Karpas-422 (cell line): ENCODE results near the gene IGFBP6. TPM values are rescaled to one million over a fixed set of nuclear protein-coding genes. Genes with fewer than 3 reads are reported as not detected.
"Not testable (repeated sequence)": the region's sequence is repeated elsewhere in the genome, so short reads cannot be mapped to it uniquely, and the experiment has no call there.

Experiments
- DNase-seq: peaks from one replicate; pipeline ENCODE4 v3.0.0-alpha.2; 2015
- H2AFZ ChIP-seq: fragments of 200-600 bp; sonication (generic); 2 replicates; pipeline ENCODE4 v1.6.1; 2014; ENCODE audit warnings: antibody characterized with exemption, low read length, mixed read lengths
- H3K27ac ChIP-seq: fragments of 200-600 bp; sonication (generic); 2 replicates; pipeline ENCODE4 v1.5.1; 2014; ENCODE audit warnings: mild to moderate bottlenecking, low read length, moderate library complexity
- H3K27me3 ChIP-seq: fragments of 200-600 bp; sonication (generic); 2 replicates; pipeline ENCODE4 v1.6.1; 2014; ENCODE audit warnings: low read length, mixed read lengths
- H3K36me3 ChIP-seq: fragments of 200-600 bp; sonication (generic); 2 replicates; pipeline ENCODE4 v1.6.1; 2014; ENCODE audit warnings: low read length, mixed read lengths; ENCODE audit not compliant: insufficient read depth
- H3K4me1 ChIP-seq: fragments of 200-600 bp; sonication (generic); 2 replicates; pipeline ENCODE4 v1.6.1; 2014; ENCODE audit warnings: mild to moderate bottlenecking, low read length, mixed read lengths
- H3K4me2 ChIP-seq: fragments of 200-600 bp; sonication (generic); 2 replicates; pipeline ENCODE4 v1.6.1; 2014; ENCODE audit warnings: low read length, low read depth, mild to moderate bottlenecking; ENCODE audit not compliant: poor library complexity, severe bottlenecking
- H3K4me3 ChIP-seq: fragments of 200-600 bp; sonication (generic); 2 replicates; pipeline ENCODE4 v1.5.1; 2014; ENCODE audit warnings: mild to moderate bottlenecking, antibody characterized with exemption, low read length, mixed read lengths
- H3K79me2 ChIP-seq: fragments of 200-600 bp; sonication (generic); 2 replicates; pipeline ENCODE4 v1.6.1; 2014; ENCODE audit warnings: mild to moderate bottlenecking, low read length, mixed read lengths
- H3K9ac ChIP-seq: fragments of 200-600 bp; sonication (generic); 2 replicates; pipeline ENCODE4 v1.6.0; 2014; ENCODE audit warnings: low read length
- H3K9me2 ChIP-seq: fragments of 200-600 bp; sonication (generic), shearing (Covaris generic); replicated peaks from 2 replicates; pipeline ENCODE4 v1.6.0; 2014; ENCODE audit warnings: mild to moderate bottlenecking, low read length, moderate library complexity; ENCODE audit not compliant: insufficient read depth
- H3K9me3 ChIP-seq: fragments of 300-700, 200-600 bp; sonication (generic); 2 replicates; pipeline ENCODE4 v1.6.1; 2014; ENCODE audit warnings: low read length, mixed read lengths
- H4K20me1 ChIP-seq: fragments of 200-600 bp; sonication (generic); 2 replicates; pipeline ENCODE4 v1.6.1; 2014; ENCODE audit warnings: mild to moderate bottlenecking, antibody characterized with exemption, low read length, low read depth; ENCODE audit not compliant: insufficient read depth
- total RNA-seq: library from RNA; depleted of rRNA; stranded (reverse); fragments of >200 nt; shearing (Covaris generic); gene quantifications from 2 replicates; pipeline ENCODE4 v1.2.3, GENCODE V29; 2014; ENCODE audit warnings: low replicate concordance

The IGFBP6 gene
- total RNA-seq, 1 experiment from 2014 or later = not detected

- H3K9me2 ChIP-seq = no peaks in the 10 kb centered on the region
- no peak overlapping the region for H3K9ac ChIP-seq
- H3K9me3 ChIP-seq = no peaks in the 10 kb centered on the region
- H3K27me3 ChIP-seq = no peaks in the 10 kb centered on the region
- no peaks in the 10 kb centered on the region for H3K79me2 ChIP-seq
- H3K4me3 ChIP-seq = no peak overlapping the region
- no peak overlapping the region for H3K27ac ChIP-seq
- no peaks in the 10 kb centered on the region for H3K36me3 ChIP-seq
- H3K4me1 ChIP-seq = no peaks in the 10 kb centered on the region
- DNase-seq = no peak
- H4K20me1 ChIP-seq = no peaks in the 10 kb centered on the region
- no peak overlapping the region for H3K4me2 ChIP-seq
- no peak overlapping the region for H2AFZ ChIP-seq
These were observed 6.9 kb upstream of the IGFBP6 start for GRCh38 chr12:53090554-53090953.

DNA sequence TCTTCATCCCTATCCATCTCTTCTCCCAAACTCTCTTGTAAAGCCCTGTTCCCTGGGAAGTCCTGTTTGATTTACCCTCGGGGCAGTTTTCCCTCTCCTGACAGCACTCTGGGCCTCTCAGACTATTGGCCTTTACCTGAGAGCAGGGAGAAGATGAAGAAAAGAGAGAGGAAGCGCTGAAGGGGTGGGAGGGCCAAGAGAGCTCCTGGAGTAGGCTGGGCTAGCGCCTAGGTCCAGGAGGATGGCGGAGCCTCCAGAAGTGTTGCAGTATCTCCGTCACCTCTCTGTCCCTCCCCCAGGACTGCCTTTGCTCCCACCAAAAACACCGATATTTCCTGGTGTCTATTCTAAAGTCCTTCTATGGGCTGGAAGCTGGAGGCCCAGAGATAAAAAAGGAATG, 5.7 kb upstream of the IGFBP6 start:
- H3K36me3 ChIP-seq = no peaks in the 10 kb centered on the region
- no peaks in the 10 kb centered on the region for H3K79me2 ChIP-seq
- no peaks in the 10 kb centered on the region for H3K27me3 ChIP-seq
- DNase-seq = no peak
- H3K9me3 ChIP-seq = no peaks in the 10 kb centered on the region
- H3K27ac ChIP-seq = no peak overlapping the region
- H3K4me1 ChIP-seq = no peaks in the 10 kb centered on the region
- no peak overlapping the region for H3K9ac ChIP-seq
- no peaks in the 10 kb centered on the region for H4K20me1 ChIP-seq
- no peak overlapping the region for H2AFZ ChIP-seq
- H3K4me2 ChIP-seq = no peak overlapping the region
- no peak overlapping the region for H3K4me3 ChIP-seq
- no peaks in the 10 kb centered on the region for H3K9me2 ChIP-seq

GRCh38 chr12:53093777-53094393, 3.6 kb upstream of the IGFBP6 start:
- Histone ChIP-seq H3K9me3 (no peaks in the 10 kb centered on the region), H3K4me1 (peaks cover 18% of the 10 kb centered on the region), H3K9ac (no peak overlapping the region), H3K9me2 (no peaks in the 10 kb centered on the region), H2AFZ (peak overlapping the region; percentile 34; the same call in 1 of the 2 replicates), H3K36me3 (no peaks in the 10 kb centered on the region), H3K79me2 (no peaks in the 10 kb centered on the region), H3K27me3 (0 out of 2 replicates have a peak, but pooled peaks cover 3% of the 10 kb centered on the region), H3K4me3 (no peak overlapping the region), H4K20me1 (no peaks in the 10 kb centered on the region), H3K4me2 (no peak overlapping the region), H3K27ac (no peak overlapping the region)
- DNase-seq = no peak

GRCh38 chr12:53094394-53094787, 3.1 kb upstream of the IGFBP6 start:
- no peaks in the 10 kb centered on the region for H4K20me1 ChIP-seq
- H3K79me2 ChIP-seq = no peaks in the 10 kb centered on the region
- no peak overlapping the region for H3K4me3 ChIP-seq
- H3K27me3 ChIP-seq = 0 out of 2 replicates have a peak, but pooled peaks cover 3% of the 10 kb centered on the region
- H3K9me3 ChIP-seq = no peaks in the 10 kb centered on the region
- H3K9ac ChIP-seq = no peak overlapping the region
- DNase-seq = no peak
- H3K4me1 ChIP-seq = peaks cover 21% of the 10 kb centered on the region
- H3K27ac ChIP-seq = no peak overlapping the region
- H3K4me2 ChIP-seq = no peak overlapping the region
- H3K36me3 ChIP-seq = no peaks in the 10 kb centered on the region
- no peaks in the 10 kb centered on the region for H3K9me2 ChIP-seq
- no peak overlapping the region; the same call in 1 of the 2 replicates for H2AFZ ChIP-seq

DNA sequence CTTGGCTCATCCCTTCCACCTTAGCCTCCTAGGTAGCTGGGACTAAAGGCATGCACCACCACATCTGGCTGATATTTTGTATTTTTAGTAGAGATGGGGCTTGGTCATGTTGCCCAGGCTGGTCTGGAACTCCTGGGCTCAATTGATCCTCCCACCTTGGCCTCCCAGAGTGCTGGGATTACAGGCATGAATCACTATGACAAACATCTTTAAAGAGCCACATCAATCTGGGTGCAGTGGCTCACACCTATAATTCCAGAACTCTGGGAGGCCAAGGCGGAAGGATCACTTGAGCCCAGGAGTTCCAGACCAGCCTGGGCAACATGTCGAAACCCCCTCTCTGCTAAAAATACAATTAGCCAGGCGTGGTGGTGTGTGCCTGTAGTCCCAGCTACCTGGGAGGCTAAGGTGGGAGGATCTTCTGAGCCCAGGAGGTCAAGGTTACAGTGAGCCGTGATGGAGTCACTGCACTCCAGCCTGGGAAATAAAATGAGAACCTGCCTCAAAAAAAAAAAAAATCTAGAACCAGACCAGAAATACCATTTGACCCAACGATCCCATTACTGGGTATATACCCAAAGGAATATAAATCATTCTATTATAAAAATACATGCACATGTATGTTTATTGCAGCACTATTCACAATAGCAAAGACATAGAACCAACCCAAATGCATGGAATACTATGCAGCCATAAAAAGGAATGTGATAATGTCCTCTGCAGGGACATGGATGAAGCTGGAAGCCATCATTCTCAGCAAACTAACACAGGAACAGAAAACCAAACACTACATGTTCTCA, 2.5 kb upstream of the IGFBP6 start:
- H3K27ac ChIP-seq, DNase-seq, H3K27me3 ChIP-seq, H3K4me3 ChIP-seq, H3K9me3 ChIP-seq, H3K4me2 ChIP-seq, H4K20me1 ChIP-seq, H3K9ac ChIP-seq, H3K9me2 ChIP-seq, H3K36me3 ChIP-seq, H3K79me2 ChIP-seq, H2AFZ ChIP-seq: not testable (repeated sequence)
- H3K4me1 ChIP-seq = peaks cover 21% of the 10 kb centered on the region

DNA sequence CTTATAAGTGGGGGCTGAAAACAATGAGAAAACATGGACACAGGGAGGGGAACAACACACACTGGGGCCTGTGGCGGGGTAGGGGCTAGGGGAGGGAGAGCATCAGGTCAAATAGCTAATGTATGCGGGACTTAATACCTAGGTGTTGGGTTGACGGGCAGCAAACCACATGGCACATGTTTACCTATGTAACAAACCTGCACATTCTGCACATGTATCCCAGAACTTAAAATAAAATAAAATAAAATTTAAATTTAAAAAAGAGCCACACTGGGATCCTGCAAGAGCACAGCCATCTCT, 1.9 kb upstream of the IGFBP6 start:
- H3K4me1 ChIP-seq = peaks cover 21% of the 10 kb centered on the region
- not testable (repeated sequence) for H3K36me3 ChIP-seq, H3K4me2 ChIP-seq, DNase-seq, H3K79me2 ChIP-seq, H3K9me3 ChIP-seq, H2AFZ ChIP-seq, H4K20me1 ChIP-seq, H3K4me3 ChIP-seq, H3K27ac ChIP-seq, H3K27me3 ChIP-seq, H3K9me2 ChIP-seq, H3K9ac ChIP-seq

DNA sequence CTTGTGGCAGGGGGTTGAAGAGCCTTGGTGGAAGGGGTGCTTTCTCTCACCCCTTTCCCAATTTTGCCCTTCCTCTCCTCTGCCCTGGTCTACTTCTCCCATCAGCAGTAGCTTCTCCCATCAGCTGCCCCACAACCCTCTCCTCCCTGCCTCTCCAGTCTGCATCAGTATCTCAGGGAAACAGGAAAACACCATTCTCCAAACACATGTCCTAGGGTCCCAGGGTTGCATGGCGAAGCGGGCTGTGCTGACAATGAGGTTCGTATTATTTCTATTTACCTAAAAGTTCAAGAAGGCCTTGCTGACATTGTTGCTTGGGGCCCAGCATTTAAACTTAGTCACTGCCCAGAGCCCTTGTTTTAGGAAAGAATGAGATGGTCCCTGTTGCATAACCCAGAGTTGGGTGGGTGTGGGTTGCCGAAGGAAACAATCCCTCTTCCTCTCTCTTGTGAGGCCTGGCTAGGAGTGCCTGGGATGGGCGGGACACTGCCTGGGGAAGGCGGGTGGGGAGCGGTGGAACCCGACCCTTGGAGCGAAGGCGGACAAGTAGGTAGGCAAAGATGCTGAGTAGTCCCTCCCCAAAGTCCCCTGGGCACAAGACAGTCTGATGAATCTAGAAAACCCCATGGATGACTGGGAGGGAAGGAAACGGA, 1.3 kb upstream of the IGFBP6 start:
- no peak overlapping the region for H3K9ac ChIP-seq
- H3K4me2 ChIP-seq = no peak overlapping the region

DNA sequence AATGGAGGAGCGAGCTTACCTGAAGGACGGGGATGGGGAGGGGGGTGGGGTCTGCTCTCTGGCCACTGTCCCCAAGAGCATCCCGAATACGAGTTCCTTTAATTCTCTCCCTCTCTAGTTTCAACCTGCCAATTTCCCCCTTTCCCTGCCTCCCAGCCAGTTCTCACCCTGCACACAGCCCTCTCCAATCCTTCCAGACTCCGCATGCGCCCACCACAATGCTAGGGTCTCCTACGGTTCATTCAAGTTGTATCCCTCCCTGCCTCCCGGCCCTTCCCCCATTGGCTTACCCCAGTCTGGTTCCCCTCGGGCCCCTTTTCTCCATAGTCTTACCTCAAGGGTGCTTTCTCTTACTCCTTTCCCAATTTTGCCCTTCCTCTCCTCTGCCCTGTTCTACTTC, 708 bp upstream of the IGFBP6 start:
- 0 out of 2 replicates have a peak, but pooled peaks cover 3% of the 10 kb centered on the region for H3K27me3 ChIP-seq
- no peaks in the 10 kb centered on the region for H4K20me1 ChIP-seq
- no peaks in the 10 kb centered on the region for H3K79me2 ChIP-seq
- H3K4me1 ChIP-seq = peaks cover 21% of the 10 kb centered on the region
- H2AFZ ChIP-seq = no peak overlapping the region
- no peaks in the 10 kb centered on the region for H3K9me2 ChIP-seq
- no peak overlapping the region for H3K4me3 ChIP-seq
- H3K9me3 ChIP-seq = no peaks in the 10 kb centered on the region
- no peak for DNase-seq
- no peak overlapping the region for H3K9ac ChIP-seq
- H3K36me3 ChIP-seq = no peaks in the 10 kb centered on the region
- H3K27ac ChIP-seq = no peak overlapping the region
- peak overlapping the region; percentile 76 for H3K4me2 ChIP-seq

More for the DNA sequence above, 1.3 kb upstream of the IGFBP6 start:
- H3K9me2 ChIP-seq = no peaks in the 10 kb centered on the region
- no peaks in the 10 kb centered on the region for H3K9me3 ChIP-seq
- H3K4me1 ChIP-seq = peaks cover 21% of the 10 kb centered on the region
- H4K20me1 ChIP-seq = no peaks in the 10 kb centered on the region
- H3K27me3 ChIP-seq = 0 out of 2 replicates have a peak, but pooled peaks cover 3% of the 10 kb centered on the region
- DNase-seq = no peak
- no peak overlapping the region for H3K4me3 ChIP-seq
- no peak overlapping the region for H2AFZ ChIP-seq
- no peaks in the 10 kb centered on the region for H3K36me3 ChIP-seq
- no peak overlapping the region for H3K27ac ChIP-seq
- no peaks in the 10 kb centered on the region for H3K79me2 ChIP-seq
